Neural crest cell (in vitro differentiated cells): ENCODE data around the gene SRGN. TPM values are rescaled to one million over a fixed set of nuclear protein-coding genes. Genes with fewer than 3 reads are reported as not detected.

Experiments used
- DNase-seq: peaks from one replicate; pipeline ENCODE4 v3.0.0; 2021; ENCODE audit warnings: low read depth, mixed read lengths, low spot score
- H3K27ac Mint-ChIP-seq: one replicate; pipeline ENCODE4 v1.8.0; 2021; ENCODE audit warnings: mild to moderate bottlenecking, mixed read lengths; ENCODE audit not compliant: unreplicated experiment
- H3K27me3 Mint-ChIP-seq: 2 replicates; pipeline ENCODE4 v1.8.0; 2021; ENCODE audit warnings: low read depth, mild to moderate bottlenecking, mixed read lengths
- H3K36me3 Mint-ChIP-seq: 2 replicates; pipeline ENCODE4 v1.8.0; 2021; ENCODE audit warnings: low read depth, mild to moderate bottlenecking, mixed read lengths
- H3K4me1 Mint-ChIP-seq: 2 replicates; pipeline ENCODE4 v1.8.0; 2021; ENCODE audit warnings: mixed read lengths
- H3K4me3 Mint-ChIP-seq: one replicate; pipeline ENCODE4 v1.8.0; 2021; ENCODE audit warnings: mild to moderate bottlenecking, mixed read lengths
- H3K9me3 Mint-ChIP-seq: 2 replicates; pipeline ENCODE4 v1.8.0; 2021; ENCODE audit warnings: mixed read lengths
- CTCF ChIP-seq: fragments of 200-600 bp; sonication (generic); conservative IDR thresholded peaks from 2 replicates; pipeline ENCODE4 v1.5.0; 2021; ENCODE audit warnings: antibody characterized with exemption, mild to moderate bottlenecking
- total RNA-seq: library from RNA; stranded (reverse); gene quantifications from 2 replicates; pipeline ENCODE4 v1.2.1, GENCODE V29; 2021

SRGN gene
- total RNA-seq, 1 donor from 2014 or later = not detected

GRCh38 chr10:69070951-69071350 is 17.0 kb upstream of the SRGN start:
- Mint-ChIP-seq H3K36me3 (no peaks in the 10 kb centered on the region), H3K4me3 (no peak overlapping the region)
- TF ChIP-seq CTCF = no peak

DNA sequence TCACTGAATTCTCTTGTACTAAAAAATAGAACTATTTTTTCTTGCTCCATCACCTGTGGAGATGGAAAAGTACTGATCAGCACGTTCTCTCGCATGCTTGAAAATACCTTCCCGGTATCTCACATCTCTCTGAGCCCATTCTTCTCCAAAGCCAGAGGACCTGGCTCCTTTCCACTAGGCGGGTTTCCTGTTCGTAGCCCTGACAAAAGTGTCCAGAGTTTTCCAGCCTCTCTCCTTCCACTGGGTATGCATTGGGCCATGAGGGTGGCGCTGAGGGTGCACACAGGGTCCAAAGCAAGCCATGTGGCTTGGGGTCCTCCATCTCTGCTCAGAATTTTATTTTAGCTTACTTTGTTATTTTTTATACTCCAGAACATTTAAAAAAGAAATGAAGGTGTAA is 16.3 kb upstream of the SRGN start:
- no peak overlapping the region for H3K4me3 Mint-ChIP-seq
- TF ChIP-seq CTCF = no peak
- DNase-seq = no peak
- H3K27ac Mint-ChIP-seq = no peak overlapping the region
- no peaks in the 10 kb centered on the region for H3K27me3 Mint-ChIP-seq
- no peaks in the 10 kb centered on the region for H3K9me3 Mint-ChIP-seq
- H3K36me3 Mint-ChIP-seq = no peaks in the 10 kb centered on the region
- H3K4me1 Mint-ChIP-seq = no peaks in the 10 kb centered on the region

More at GRCh38 chr10:69070951-69071350, 17.0 kb upstream of the SRGN start:
- Mint-ChIP-seq H3K4me1 (no peaks in the 10 kb centered on the region), H3K27ac (no peak overlapping the region), H3K9me3 (no peaks in the 10 kb centered on the region), H3K27me3 (no peaks in the 10 kb centered on the region)
- DNase-seq = no peak

- H3K36me3 Mint-ChIP-seq = no peaks in the 10 kb centered on the region
- no peaks in the 10 kb centered on the region for H3K27me3 Mint-ChIP-seq
- H3K4me1 Mint-ChIP-seq = no peaks in the 10 kb centered on the region
- no peak overlapping the region for H3K27ac Mint-ChIP-seq
- no peak overlapping the region for H3K4me3 Mint-ChIP-seq
- no peak for TF ChIP-seq CTCF
- H3K9me3 Mint-ChIP-seq = no peaks in the 10 kb centered on the region
- DNase-seq = no peak
Observed at GRCh38 chr10:69073026-69073425, 14.9 kb upstream of the SRGN start.

- H3K4me3 Mint-ChIP-seq = no peak overlapping the region
- TF ChIP-seq CTCF = no peak
- H3K4me1 Mint-ChIP-seq = no peaks in the 10 kb centered on the region
- no peaks in the 10 kb centered on the region for H3K36me3 Mint-ChIP-seq
- no peak overlapping the region for H3K27ac Mint-ChIP-seq
- H3K9me3 Mint-ChIP-seq = no peaks in the 10 kb centered on the region
- no peaks in the 10 kb centered on the region for H3K27me3 Mint-ChIP-seq
- DNase-seq = no peak
Observed at GRCh38 chr10:69073736-69074364, 14.1 kb upstream of the SRGN start.

- Mint-ChIP-seq H3K9me3 (no peaks in the 10 kb centered on the region), H3K36me3 (no peaks in the 10 kb centered on the region), H3K27ac (no peak overlapping the region), H3K4me3 (no peak overlapping the region), H3K4me1 (no peaks in the 10 kb centered on the region), H3K27me3 (no peaks in the 10 kb centered on the region)
- no peak for TF ChIP-seq CTCF
- no peak for DNase-seq
Observed at GRCh38 chr10:69074532-69074931, 13.4 kb upstream of the SRGN start.
